ENCODE data around the gene TMPRSS11A. TPM values are rescaled to one million over a fixed set of nuclear protein-coding genes. Genes with fewer than 3 reads are reported as not detected.

Gene TMPRSS11A
- not detected in 2 replicates for polyA plus RNA-seq (2011; rRNA removed)
- polyA minus RNA-seq (2011; rRNA and poly(A)+ RNA removed): not detected in 2 replicates

DNA sequence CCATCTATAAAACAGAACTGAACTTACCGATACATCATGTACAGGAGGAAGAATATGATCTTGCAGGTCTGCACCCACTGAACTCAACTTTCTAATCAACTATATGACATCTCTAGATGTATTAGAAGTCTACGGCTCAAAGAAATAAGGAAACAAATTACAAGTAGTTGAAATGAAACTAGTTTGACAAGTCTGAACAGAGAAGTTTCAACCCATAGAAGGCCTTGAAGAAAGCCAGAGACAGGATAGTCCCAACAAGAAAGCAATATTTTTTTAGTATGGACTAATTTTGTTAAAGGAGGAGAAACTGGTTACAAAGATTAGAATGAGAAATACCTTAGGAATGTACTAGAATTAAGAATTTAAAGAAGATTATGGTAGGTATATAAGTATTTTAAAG lies at the start of gene TMPRSS11A:
TSS of gene TMPRSS11A (minus strand) at position 138 of the 400 bp plus-strand sequence. CDS start at position 38, 100 bp downstream.
- DNase-seq (ENCODE audit: low read depth, low spot score): no peak
- no peak within 1 kb of the TSS for H3K4me3 ChIP-seq (ENCODE audit: low read depth, low read length)
- TF ChIP-seq, protein P1, sequence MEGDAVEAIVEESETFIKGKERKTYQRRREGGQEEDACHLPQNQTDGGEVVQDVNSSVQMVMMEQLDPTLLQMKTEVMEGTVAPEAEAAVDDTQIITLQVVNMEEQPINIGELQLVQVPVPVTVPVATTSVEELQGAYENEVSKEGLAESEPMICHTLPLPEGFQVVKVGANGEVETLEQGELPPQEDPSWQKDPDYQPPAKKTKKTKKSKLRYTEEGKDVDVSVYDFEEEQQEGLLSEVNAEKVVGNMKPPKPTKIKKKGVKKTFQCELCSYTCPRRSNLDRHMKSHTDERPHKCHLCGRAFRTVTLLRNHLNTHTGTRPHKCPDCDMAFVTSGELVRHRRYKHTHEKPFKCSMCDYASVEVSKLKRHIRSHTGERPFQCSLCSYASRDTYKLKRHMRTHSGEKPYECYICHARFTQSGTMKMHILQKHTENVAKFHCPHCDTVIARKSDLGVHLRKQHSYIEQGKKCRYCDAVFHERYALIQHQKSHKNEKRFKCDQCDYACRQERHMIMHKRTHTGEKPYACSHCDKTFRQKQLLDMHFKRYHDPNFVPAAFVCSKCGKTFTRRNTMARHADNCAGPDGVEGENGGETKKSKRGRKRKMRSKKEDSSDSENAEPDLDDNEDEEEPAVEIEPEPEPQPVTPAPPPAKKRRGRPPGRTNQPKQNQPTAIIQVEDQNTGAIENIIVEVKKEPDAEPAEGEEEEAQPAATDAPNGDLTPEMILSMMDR (IDR thresholded peaks at IDR 0.05; ENCODE audit: low read depth, low read length): no peak
- POLR2A ChIA-PET: no interaction called here
- H3K27me3 ChIP-seq (ENCODE audit: control insufficient read depth, insufficient read depth, low read length): no peaks in the 10 kb centered on the region
- CTCF ChIA-PET: no interaction called here
- no peak within 1 kb of the TSS for H3K27ac ChIP-seq (ENCODE audit: low read depth, low read length)
- no peaks in the 10 kb centered on the region for H3K9me3 ChIP-seq (ENCODE audit: control insufficient read depth, insufficient read depth, low read length)

GRCh38 chr4:68011684-68012083 lies 48.4 kb upstream of the TMPRSS11A start:
- Histone ChIP-seq H3K27ac (ENCODE audit: low read depth, low read length) (no peak overlapping the region), H3K27me3 (ENCODE audit: control insufficient read depth, insufficient read depth, low read length) (no peaks in the 10 kb centered on the region), H3K9me3 (ENCODE audit: control insufficient read depth, insufficient read depth, low read length) (no peaks in the 10 kb centered on the region), H3K4me3 (ENCODE audit: low read depth, low read length) (no peak overlapping the region)
- ChIA-PET POLR2A (no interaction called here), CTCF (no interaction called here)
- TF ChIP-seq, protein P1 (IDR thresholded peaks at IDR 0.05; ENCODE audit: low read depth, low read length): no peak
- DNase-seq (ENCODE audit: low read depth, low spot score): no peak

DNA sequence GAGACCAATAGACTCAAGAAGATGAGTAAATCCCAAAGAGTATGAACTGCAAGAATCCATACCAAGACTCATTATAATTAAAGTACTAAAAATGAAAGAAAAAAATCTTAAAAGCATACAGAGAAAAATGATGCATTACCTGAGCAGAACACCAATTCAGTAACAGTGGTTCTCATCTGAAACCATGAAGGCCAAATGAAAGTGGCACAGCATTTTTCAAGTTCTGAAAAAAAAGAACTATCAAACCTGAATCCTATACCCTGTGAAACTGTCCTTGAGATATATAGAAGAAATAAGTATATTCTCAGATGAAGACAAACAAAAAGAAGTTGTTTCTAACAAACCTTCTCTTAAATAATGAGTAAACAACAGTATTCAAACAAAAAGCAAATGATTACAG lies 39.6 kb upstream of the TMPRSS11A start:
- Histone ChIP-seq H3K27ac (ENCODE audit: low read depth, low read length) (no peak overlapping the region), H3K9me3 (ENCODE audit: control insufficient read depth, insufficient read depth, low read length) (no peaks in the 10 kb centered on the region), H3K4me3 (ENCODE audit: low read depth, low read length) (no peak overlapping the region), H3K27me3 (ENCODE audit: control insufficient read depth, insufficient read depth, low read length) (no peaks in the 10 kb centered on the region)
- CTCF ChIA-PET: no interaction called here
- POLR2A ChIA-PET: no interaction called here
- TF ChIP-seq, protein P1 (IDR thresholded peaks at IDR 0.05; ENCODE audit: low read depth, low read length): no peak
- DNase-seq (ENCODE audit: low read depth, low spot score): no peak

DNA sequence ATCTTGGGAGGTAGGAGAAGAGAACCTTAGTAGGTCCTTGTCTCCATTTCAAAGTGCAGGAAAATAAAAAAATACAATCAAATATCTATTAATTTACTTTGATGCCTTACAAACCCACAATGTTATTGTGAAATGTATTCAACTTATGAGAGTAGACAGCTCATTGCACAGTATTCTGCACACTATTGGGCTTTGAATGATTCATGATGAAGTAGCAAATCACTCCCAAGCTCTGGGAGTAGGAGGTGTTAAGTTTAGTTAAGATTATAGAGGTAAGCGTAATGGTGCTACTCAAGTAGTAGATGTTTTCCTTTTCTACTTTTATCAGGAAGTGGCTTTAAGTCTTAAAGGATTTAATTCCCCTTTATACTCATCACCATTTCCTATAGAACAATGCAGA lies 32.8 kb upstream of the TMPRSS11A start:
- Histone ChIP-seq H3K27ac (ENCODE audit: low read depth, low read length) (no peak overlapping the region), H3K4me3 (ENCODE audit: low read depth, low read length) (no peak overlapping the region), H3K27me3 (ENCODE audit: control insufficient read depth, insufficient read depth, low read length) (no peaks in the 10 kb centered on the region), H3K9me3 (ENCODE audit: control insufficient read depth, insufficient read depth, low read length) (no peaks in the 10 kb centered on the region)
- no peak for DNase-seq (ENCODE audit: low read depth, low spot score)
- TF ChIP-seq, protein P1 (IDR thresholded peaks at IDR 0.05; ENCODE audit: low read depth, low read length): no peak
- CTCF ChIA-PET: no interaction called here
- POLR2A ChIA-PET: no interaction called here

GRCh38 chr4:67988991-67989390 lies 25.7 kb upstream of the TMPRSS11A start:
- H3K27ac ChIP-seq (ENCODE audit: low read depth, low read length): no peak overlapping the region
- H3K27me3 ChIP-seq (ENCODE audit: control insufficient read depth, insufficient read depth, low read length): no peaks in the 10 kb centered on the region
- CTCF ChIA-PET: interaction anchor here (1.0 to 1.3 kb wide), 2 partner anchors 78 to 187 kb away, joined by 3 to 4 read pairs; no protein-coding TSS in a partner anchor
- H3K4me3 ChIP-seq (ENCODE audit: low read depth, low read length): no peak overlapping the region
- no peaks in the 10 kb centered on the region for H3K9me3 ChIP-seq (ENCODE audit: control insufficient read depth, insufficient read depth, low read length)
- no peak for DNase-seq (ENCODE audit: low read depth, low spot score)
- POLR2A ChIA-PET: no interaction called here
- TF ChIP-seq, protein P1 (IDR thresholded peaks at IDR 0.05; ENCODE audit: low read depth, low read length): no peak

Measured in AG04450 (cell line).